Measurements from ENCODE around the gene SEPTIN10.
A peak's percentile ranks its signal among the peaks of the same experiment; 100 is the strongest.

SEPTIN10 gene

DNA sequence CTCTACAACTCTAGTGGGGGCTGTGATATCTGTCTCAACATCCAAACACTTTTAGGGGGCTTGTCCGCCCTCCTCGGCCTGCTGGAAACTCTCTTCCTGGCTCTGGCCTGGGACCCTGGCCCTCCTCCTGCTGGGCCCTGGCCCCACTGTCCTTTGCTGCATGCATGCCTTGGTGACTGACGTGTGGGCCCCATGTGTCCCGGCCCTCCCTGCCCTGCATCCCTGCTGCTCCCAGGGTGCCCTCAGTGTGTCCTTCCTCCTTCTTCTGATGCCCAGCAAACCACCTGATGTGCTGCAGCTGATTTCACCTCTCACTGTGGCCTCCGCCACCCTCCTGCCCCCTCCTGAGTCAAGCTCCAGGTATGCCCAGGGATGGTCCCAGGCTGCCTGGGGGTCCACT lies 101.7 kb downstream of the SEPTIN10 start:
- DNase-seq (ENCODE audit: low read depth), result no peak
- TF ChIP-seq CTCF (IDR thresholded peaks at IDR 0.05; ENCODE audit: insufficient read depth, low read depth, low read length, missing control alignments), result no peak
- H3K4me3 ChIP-seq (ENCODE audit: low read length), result no peak overlapping the region

- H3K4me3 ChIP-seq (ENCODE audit: low read length), result no peak overlapping the region
- DNase-seq (ENCODE audit: low read depth), result no peak
- no peak for TF ChIP-seq CTCF (IDR thresholded peaks at IDR 0.05; ENCODE audit: insufficient read depth, low read depth, low read length, missing control alignments)
Observed at GRCh38 chr2:109511168-109511567, 102.6 kb downstream of the SEPTIN10 start.

- H3K4me3 ChIP-seq (ENCODE audit: low read length), result no peak overlapping the region
- DNase-seq (ENCODE audit: low read depth), result peak; percentile 75
- TF ChIP-seq CTCF (IDR thresholded peaks at IDR 0.05; ENCODE audit: insufficient read depth, low read depth, low read length, missing control alignments), result peak; percentile 98
Observed at GRCh38 chr2:109510136-109511028, 103.4 kb downstream of the SEPTIN10 start.

- TF ChIP-seq CTCF (IDR thresholded peaks at IDR 0.05; ENCODE audit: insufficient read depth, low read depth, low read length, missing control alignments), result no peak
- DNase-seq (ENCODE audit: low read depth), result no peak
- no peak overlapping the region for H3K4me3 ChIP-seq (ENCODE audit: low read length)
Observed at GRCh38 chr2:109508556-109508955, 105.2 kb downstream of the SEPTIN10 start.

DNA sequence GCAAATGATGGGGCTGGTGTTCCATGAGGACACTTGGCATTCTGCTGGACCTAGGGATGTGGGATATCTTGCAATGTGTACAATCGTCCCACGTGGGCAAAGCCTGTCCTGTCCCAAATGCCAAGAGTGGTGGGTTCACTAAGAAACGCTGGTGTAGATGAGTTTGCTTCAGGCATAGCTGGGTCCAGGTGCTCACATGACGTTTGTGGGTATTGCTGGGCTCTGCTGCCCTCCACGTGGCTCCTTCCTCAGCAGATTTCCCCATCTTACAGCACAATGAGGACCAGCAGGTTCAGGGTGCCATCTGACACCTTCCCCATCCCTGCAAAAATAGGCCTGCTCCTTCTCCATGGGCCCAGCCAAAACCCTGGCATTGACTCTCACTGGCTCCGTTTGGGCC lies 105.9 kb downstream of the SEPTIN10 start:
- H3K4me3 ChIP-seq (ENCODE audit: low read length), result no peak overlapping the region
- DNase-seq (ENCODE audit: low read depth), result no peak
- TF ChIP-seq CTCF (IDR thresholded peaks at IDR 0.05; ENCODE audit: insufficient read depth, low read depth, low read length, missing control alignments), result no peak

- no peak for TF ChIP-seq CTCF (IDR thresholded peaks at IDR 0.05; ENCODE audit: insufficient read depth, low read depth, low read length, missing control alignments)
- no peak for DNase-seq (ENCODE audit: low read depth)
- H3K4me3 ChIP-seq (ENCODE audit: low read length), result no peak overlapping the region
Observed at GRCh38 chr2:109507217-109507616, 106.5 kb downstream of the SEPTIN10 start.

GRCh38 chr2:109503191-109503590 lies 110.6 kb downstream of the SEPTIN10 start:
- no peak for TF ChIP-seq CTCF (IDR thresholded peaks at IDR 0.05; ENCODE audit: insufficient read depth, low read depth, low read length, missing control alignments)
- no peak overlapping the region for H3K4me3 ChIP-seq (ENCODE audit: low read length)
- no peak for DNase-seq (ENCODE audit: low read depth)
